HG02798 (cell line): Measurements from ENCODE around the gene NMNAT2.
"Not testable (repeated sequence)": the region's sequence is repeated elsewhere in the genome, so short reads cannot be mapped to it uniquely, and the experiment has no call there.

Source experiments
- ATAC-seq: cut with Tn5 transposase; IDR thresholded peaks from one replicate; pipeline ENCODE4 v1.9.1; 2021; ENCODE audit warnings: mild to moderate bottlenecking; ENCODE audit not compliant: unreplicated experiment, poor library complexity

NMNAT2 gene

GRCh38 chr1:183273984-183274383 is 144.2 kb downstream of the NMNAT2 start:
- ATAC-seq, result not testable (repeated sequence)

GRCh38 chr1:183273300-183273699 is 144.9 kb downstream of the NMNAT2 start:
- no peak for ATAC-seq

GRCh38 chr1:183272390-183272848 is 145.8 kb downstream of the NMNAT2 start:
- ATAC-seq, result no peak

- ATAC-seq, result no peak
Observed at GRCh38 chr1:183270541-183271141, 147.5 kb downstream of the NMNAT2 start.

GRCh38 chr1:183267646-183268431 is 150.3 kb downstream of the NMNAT2 start:
- ATAC-seq, result no peak

- ATAC-seq, result no peak
Observed at GRCh38 chr1:183263886-183264602, 154.1 kb downstream of the NMNAT2 start.

GRCh38 chr1:183262628-183263200 is 155.5 kb downstream of the NMNAT2 start:
- no peak for ATAC-seq

- ATAC-seq, result no peak
Observed at GRCh38 chr1:183259924-183260323, 158.3 kb downstream of the NMNAT2 start.

GRCh38 chr1:183255073-183255472 is 163.1 kb downstream of the NMNAT2 start:
- no peak for ATAC-seq

GRCh38 chr1:183251959-183252450 is 166.2 kb downstream of the NMNAT2 start:
- ATAC-seq, result no peak

GRCh38 chr1:183251101-183251958 is 166.8 kb downstream of the NMNAT2 start:
- ATAC-seq, result no peak

GRCh38 chr1:183249941-183250452 is 168.2 kb downstream of the NMNAT2 start:
- no peak for ATAC-seq

- no peak for ATAC-seq
Observed at GRCh38 chr1:183248989-183249691, 169.0 kb downstream of the NMNAT2 start.

GRCh38 chr1:183247931-183248330 is 170.2 kb downstream of the NMNAT2 start:
- ATAC-seq, result no peak

GRCh38 chr1:183247484-183247883 is 170.7 kb downstream of the NMNAT2 start:
- ATAC-seq, result no peak

- ATAC-seq, result no peak
Observed at GRCh38 chr1:183247066-183247465, 171.1 kb downstream of the NMNAT2 start.

- ATAC-seq, result no peak
Observed at GRCh38 chr1:183246436-183246835, 171.7 kb downstream of the NMNAT2 start.

- no peak for ATAC-seq
Observed at GRCh38 chr1:183245357-183245756, 172.8 kb downstream of the NMNAT2 start.

GRCh38 chr1:183244466-183244865 is 173.7 kb downstream of the NMNAT2 start:
- ATAC-seq, result no peak
